ENCODE data around the gene FOSB. TPM values are rescaled to one million over a fixed set of nuclear protein-coding genes. Genes with fewer than 3 reads are reported as not detected.

Gene FOSB
- total RNA-seq, 1 experiment from 2014 or later = 29.3 TPM

DNA sequence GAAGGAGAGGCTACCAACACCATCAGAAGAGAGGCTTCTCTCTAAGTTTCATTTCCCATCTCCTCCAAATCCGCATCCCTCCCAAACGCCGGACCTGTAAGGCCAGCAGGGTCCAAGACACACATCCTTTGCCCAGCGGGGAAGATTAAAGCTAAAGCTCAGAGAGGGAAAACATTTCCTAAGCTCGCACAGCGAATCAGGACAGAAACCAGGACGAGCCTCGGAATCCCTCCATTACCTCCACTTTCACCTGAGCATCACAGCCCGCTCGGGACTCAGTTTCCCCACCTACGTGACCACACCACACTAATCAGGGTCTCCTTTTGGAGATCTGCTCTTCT is 711 bp upstream of the FOSB start:
- no TSS peak for BruUV-seq (replicated peaks)
- no peaks in the 10 kb centered on the region for H3K9me3 Mint-ChIP-seq (ENCODE audit: unreplicated experiment)
- ChIA-PET POLR2A (interaction anchor here (0.6 to 6.5 kb wide), 14 partner anchors 9 to 303 kb away, joined by 3 to 148 read pairs (median 4); partner anchors contain the start of genes BLOC1S3, EML2, PPP1R13L and TRAPPC6A), CTCF (interaction anchor here (1.2 to 4.9 kb wide), 8 partner anchors 8 to 174 kb away, joined by 4 to 36 read pairs (median 11); partner anchors contain the start of gene PPP1R13L)
- peak; percentile 18 for DNase-seq (ENCODE audit: unreplicated experiment)
- peak overlapping the region; percentile 82 for H3K4me3 Mint-ChIP-seq (ENCODE audit: unreplicated experiment)
- H3K27me3 Mint-ChIP-seq (ENCODE audit: insufficient read depth, unreplicated experiment) = no peaks in the 10 kb centered on the region
- H3K4me1 Mint-ChIP-seq (ENCODE audit: insufficient read depth, unreplicated experiment) = no peaks in the 10 kb centered on the region
- intact Hi-C loops (cut with micrococcal nuclease) = loop anchor here (1.0 kb wide), 1 partner anchor 24 kb away; no protein-coding TSS in a partner anchor
- TF ChIP-seq, protein P1, sequence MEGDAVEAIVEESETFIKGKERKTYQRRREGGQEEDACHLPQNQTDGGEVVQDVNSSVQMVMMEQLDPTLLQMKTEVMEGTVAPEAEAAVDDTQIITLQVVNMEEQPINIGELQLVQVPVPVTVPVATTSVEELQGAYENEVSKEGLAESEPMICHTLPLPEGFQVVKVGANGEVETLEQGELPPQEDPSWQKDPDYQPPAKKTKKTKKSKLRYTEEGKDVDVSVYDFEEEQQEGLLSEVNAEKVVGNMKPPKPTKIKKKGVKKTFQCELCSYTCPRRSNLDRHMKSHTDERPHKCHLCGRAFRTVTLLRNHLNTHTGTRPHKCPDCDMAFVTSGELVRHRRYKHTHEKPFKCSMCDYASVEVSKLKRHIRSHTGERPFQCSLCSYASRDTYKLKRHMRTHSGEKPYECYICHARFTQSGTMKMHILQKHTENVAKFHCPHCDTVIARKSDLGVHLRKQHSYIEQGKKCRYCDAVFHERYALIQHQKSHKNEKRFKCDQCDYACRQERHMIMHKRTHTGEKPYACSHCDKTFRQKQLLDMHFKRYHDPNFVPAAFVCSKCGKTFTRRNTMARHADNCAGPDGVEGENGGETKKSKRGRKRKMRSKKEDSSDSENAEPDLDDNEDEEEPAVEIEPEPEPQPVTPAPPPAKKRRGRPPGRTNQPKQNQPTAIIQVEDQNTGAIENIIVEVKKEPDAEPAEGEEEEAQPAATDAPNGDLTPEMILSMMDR (IDR thresholded peaks at IDR 0.05; ENCODE audit: unreplicated experiment) = no peak
- peak overlapping the region; percentile 97 for H3K27ac Mint-ChIP-seq (ENCODE audit: low read depth, unreplicated experiment)
- H3K36me3 Mint-ChIP-seq (ENCODE audit: insufficient read depth, unreplicated experiment) = peaks cover 49% of the 10 kb centered on the region

DNA sequence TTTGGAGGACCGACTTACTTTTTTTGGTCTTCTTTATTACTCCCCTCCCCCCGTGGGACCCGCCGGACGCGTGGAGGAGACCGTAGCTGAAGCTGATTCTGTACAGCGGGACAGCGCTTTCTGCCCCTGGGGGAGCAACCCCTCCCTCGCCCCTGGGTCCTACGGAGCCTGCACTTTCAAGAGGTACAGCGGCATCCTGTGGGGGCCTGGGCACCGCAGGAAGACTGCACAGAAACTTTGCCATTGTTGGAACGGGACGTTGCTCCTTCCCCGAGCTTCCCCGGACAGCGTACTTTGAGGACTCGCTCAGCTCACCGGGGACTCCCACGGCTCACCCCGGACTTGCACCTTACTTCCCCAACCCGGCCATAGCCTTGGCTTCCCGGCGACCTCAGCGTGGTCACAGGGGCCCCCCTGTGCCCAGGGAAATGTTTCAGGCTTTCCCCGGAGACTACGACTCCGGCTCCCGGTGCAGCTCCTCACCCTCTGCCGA is 409 bp downstream of the FOSB start:
- Mint-ChIP-seq H3K36me3 (ENCODE audit: insufficient read depth, unreplicated experiment) (peaks cover 59% of the 10 kb centered on the region), H3K27me3 (ENCODE audit: insufficient read depth, unreplicated experiment) (no peaks in the 10 kb centered on the region), H3K4me3 (ENCODE audit: unreplicated experiment) (peak overlapping the region; percentile 82), H3K4me1 (ENCODE audit: insufficient read depth, unreplicated experiment) (no peaks in the 10 kb centered on the region), H3K27ac (ENCODE audit: low read depth, unreplicated experiment) (peak overlapping the region; percentile 97), H3K9me3 (ENCODE audit: unreplicated experiment) (no peaks in the 10 kb centered on the region)
- intact Hi-C loops (cut with micrococcal nuclease) = loop anchor here (2.0 kb wide), 1 partner anchor 17 kb away; no protein-coding TSS in a partner anchor
- ChIA-PET POLR2A (interaction anchor here (0.7 to 6.5 kb wide), 18 partner anchors 10 to 1761 kb away, joined by 3 to 148 read pairs (median 5); partner anchors contain the start of genes EML2 and PPP1R13L), CTCF (interaction anchor here (1.0 to 4.9 kb wide), 10 partner anchors 10 to 173 kb away, joined by 3 to 36 read pairs (median 8); partner anchors contain the start of gene PPP1R13L)
- BruUV-seq (replicated peaks) = TSS peak; percentile 71
- peak; percentile 47 for DNase-seq (ENCODE audit: unreplicated experiment)
- TF ChIP-seq, protein P1 (IDR thresholded peaks at IDR 0.05; ENCODE audit: unreplicated experiment) = no peak

DNA sequence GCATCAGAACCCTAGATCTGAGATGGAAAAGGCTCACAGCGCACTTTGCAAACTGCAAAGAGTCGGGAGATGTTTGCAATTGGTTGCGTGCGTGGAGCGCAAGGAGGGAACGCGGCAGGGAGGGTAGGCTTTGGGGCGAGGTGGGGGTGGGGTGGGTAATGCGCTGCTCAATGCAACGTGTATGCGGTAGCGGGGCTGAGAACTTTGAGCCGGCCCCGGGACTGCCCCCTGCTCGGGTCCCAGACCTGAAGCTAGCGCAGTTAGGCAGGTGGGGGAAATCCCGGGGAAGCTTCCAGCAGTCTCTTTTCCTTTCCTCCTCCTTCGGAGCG is 971 bp downstream of the FOSB start:
- intact Hi-C loops (cut with micrococcal nuclease) = loop anchor here (1.0 to 2.0 kb wide), 2 partner anchors 10 to 18 kb away; no protein-coding TSS in a partner anchor
- Mint-ChIP-seq H3K4me3 (ENCODE audit: unreplicated experiment) (peak overlapping the region; percentile 82), H3K27me3 (ENCODE audit: insufficient read depth, unreplicated experiment) (no peaks in the 10 kb centered on the region), H3K27ac (ENCODE audit: low read depth, unreplicated experiment) (peak overlapping the region; percentile 97), H3K36me3 (ENCODE audit: insufficient read depth, unreplicated experiment) (peaks cover 64% of the 10 kb centered on the region), H3K9me3 (ENCODE audit: unreplicated experiment) (no peaks in the 10 kb centered on the region), H3K4me1 (ENCODE audit: insufficient read depth, unreplicated experiment) (no peaks in the 10 kb centered on the region)
- TSS peak; percentile 93 for BruUV-seq (replicated peaks)
- ChIA-PET POLR2A (interaction anchor here (0.6 to 6.5 kb wide), 22 partner anchors 9 to 578 kb away, joined by 3 to 148 read pairs (median 7); partner anchors contain the start of genes ERCC1, PPP1R13L, QPCTL and SIX5), CTCF (interaction anchor here (0.6 to 4.9 kb wide), 11 partner anchors 9 to 118 kb away, joined by 3 to 36 read pairs (median 5); partner anchors contain the start of gene PPP1R13L)
- no peak for DNase-seq (ENCODE audit: unreplicated experiment)
- TF ChIP-seq, protein P1 (IDR thresholded peaks at IDR 0.05; ENCODE audit: unreplicated experiment) = no peak

DNA sequence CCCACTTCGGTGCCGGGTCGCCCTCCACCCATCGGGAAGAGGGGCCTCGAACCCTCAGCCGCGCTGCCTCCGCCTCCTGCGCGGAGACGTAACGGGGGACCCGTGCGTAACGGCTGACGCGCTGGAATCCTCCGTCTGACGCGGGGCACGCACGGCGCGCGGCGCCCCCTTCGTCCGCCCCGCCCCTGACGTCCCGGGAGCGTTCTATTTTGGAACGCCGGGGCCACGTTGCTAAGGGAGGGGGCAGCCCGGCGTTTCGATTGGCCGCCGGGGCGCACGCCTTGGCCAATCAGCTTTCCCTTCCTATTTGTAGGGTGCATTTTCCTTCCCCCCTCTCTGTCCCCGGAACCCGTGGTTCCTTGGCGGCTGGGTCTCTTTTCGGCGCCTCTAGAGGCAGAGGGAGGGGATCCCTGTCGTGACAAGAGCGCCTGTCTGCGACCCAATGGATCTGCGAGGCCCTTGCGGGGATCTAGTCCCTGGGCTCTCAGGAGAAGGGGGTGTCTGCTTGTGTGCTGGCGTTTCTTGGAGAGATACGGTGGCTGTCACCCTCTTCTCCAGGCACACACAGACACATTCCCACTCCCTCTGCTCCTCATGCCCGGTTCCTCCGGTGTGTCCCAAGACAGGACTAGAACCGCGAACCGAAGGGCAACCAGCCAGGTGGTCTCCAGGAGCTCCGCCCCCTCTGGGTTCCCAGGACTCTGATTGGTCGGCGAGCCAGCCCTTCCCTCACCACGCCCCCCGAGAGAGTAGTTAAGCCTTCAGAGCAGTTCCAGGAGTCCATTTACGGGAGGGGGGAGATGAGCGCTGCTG is 1.5 kb downstream of the FOSB start:
- CTCF ChIA-PET = interaction anchor here (0.6 to 4.9 kb wide), 11 partner anchors 8 to 119 kb away, joined by 3 to 36 read pairs (median 5); partner anchors contain the start of gene PPP1R13L
- TF ChIP-seq, protein P1 (IDR thresholded peaks at IDR 0.05; ENCODE audit: unreplicated experiment) = no peak
- BruUV-seq (replicated peaks) = no TSS peak
- no peaks in the 10 kb centered on the region for H3K27me3 Mint-ChIP-seq (ENCODE audit: insufficient read depth, unreplicated experiment)
- POLR2A ChIA-PET = interaction anchor here (0.6 to 6.5 kb wide), 26 partner anchors 9 to 579 kb away, joined by 3 to 148 read pairs (median 4); partner anchors contain the start of genes ERCC1, PPP1R13L, QPCTL and SIX5
- H3K27ac Mint-ChIP-seq (ENCODE audit: low read depth, unreplicated experiment) = peak overlapping the region; percentile 97
- H3K4me3 Mint-ChIP-seq (ENCODE audit: unreplicated experiment) = peak overlapping the region; percentile 82
- intact Hi-C loops (cut with micrococcal nuclease) = loop anchor here (1.0 to 2.0 kb wide), 2 partner anchors 9 to 19 kb away; no protein-coding TSS in a partner anchor
- peaks cover 70% of the 10 kb centered on the region for H3K36me3 Mint-ChIP-seq (ENCODE audit: insufficient read depth, unreplicated experiment)
- H3K9me3 Mint-ChIP-seq (ENCODE audit: unreplicated experiment) = no peaks in the 10 kb centered on the region
- peak; percentile 97 for DNase-seq (ENCODE audit: unreplicated experiment)
- no peaks in the 10 kb centered on the region for H3K4me1 Mint-ChIP-seq (ENCODE audit: insufficient read depth, unreplicated experiment)
